Fibroblast of skin of abdomen (primary cell): ENCODE results near the gene MAOB.
A peak's percentile ranks its signal among the peaks of the same experiment; 100 is the strongest.
"Not testable (repeated sequence)": the region's sequence is repeated elsewhere in the genome, so short reads cannot be mapped to it uniquely, and the experiment has no call there.

ENCODE experiments used
- DNase-seq: peaks from one replicate; pipeline ENCODE4 v3.0.0-alpha.2; 2013

Gene MAOB

GRCh38 chrX:43750248-43750676 is 132.0 kb downstream of the MAOB start:
- peak; percentile 57 for DNase-seq

DNA sequence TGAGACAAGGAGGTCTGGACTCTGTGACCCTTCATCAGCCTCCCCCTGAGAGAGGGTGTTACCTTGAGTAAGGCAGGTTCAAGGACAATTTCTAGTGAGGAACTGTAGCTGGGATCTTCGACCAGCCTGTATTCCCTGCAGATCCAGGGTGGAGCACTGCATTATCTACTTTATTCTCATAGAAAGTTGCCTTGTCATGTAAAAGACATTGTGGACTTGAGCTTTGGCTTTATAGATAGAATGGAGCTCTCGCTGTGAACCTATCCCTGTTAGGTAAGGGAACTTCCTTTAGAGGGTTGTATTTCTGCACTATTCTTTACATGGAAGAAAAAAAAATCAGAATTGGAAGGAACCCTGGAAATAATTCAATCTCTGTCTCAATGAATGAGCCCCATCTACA is 134.8 kb downstream of the MAOB start:
- DNase-seq, result no peak

DNA sequence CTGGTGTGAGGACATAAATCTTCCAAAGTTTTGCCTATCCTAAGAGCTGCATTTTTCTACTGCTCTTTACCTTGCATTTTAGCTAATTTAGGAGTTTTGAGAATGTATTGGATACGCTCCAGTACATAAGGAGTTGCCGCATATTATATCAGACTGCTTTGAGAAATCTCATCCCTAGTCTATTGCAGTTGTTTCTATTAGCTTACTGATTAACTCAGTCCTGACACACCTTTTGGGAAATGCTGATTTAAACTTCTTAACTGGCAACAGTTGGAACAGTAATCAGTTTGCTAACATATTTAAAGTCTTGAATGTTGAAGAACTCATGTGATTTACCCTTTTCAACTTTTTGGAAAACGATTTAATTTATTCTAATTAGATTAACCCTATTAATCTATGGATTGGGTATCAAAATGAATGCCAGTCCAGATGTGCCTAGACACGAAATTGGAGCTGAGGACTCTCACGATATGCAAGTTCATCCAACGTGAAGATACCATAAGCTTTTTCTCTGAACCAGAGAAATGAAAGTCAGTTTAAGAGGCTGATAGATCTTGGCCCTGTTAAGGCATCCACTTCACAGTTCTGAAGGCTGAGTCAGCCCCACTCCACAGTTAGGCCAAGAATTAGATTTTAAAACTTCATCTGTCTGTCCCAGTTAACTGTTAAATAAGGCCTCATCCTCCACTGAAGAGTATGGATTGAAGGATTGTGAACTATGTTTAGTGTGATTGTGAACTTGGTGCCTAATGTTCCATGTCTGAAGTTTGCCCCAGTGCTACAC is 136.1 kb downstream of the MAOB start:
- no peak for DNase-seq

DNA sequence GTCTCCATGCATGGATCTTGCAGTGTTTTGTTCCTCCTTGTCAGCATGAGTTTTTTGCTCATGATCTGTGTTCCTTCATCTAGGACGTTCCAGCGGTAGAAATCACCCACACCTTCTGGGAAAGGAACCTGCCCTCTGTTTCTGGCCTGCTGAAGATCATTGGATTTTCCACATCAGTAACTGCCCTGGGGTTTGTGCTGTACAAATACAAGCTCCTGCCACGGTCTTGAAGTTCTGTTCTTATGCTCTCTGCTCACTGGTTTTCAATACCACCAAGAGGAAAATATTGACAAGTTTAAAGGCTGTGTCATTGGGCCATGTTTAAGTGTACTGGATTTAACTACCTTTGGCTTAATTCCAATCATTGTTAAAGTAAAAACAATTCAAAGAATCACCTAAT is 138.0 kb downstream of the MAOB start:
- DNase-seq, result no peak

DNA sequence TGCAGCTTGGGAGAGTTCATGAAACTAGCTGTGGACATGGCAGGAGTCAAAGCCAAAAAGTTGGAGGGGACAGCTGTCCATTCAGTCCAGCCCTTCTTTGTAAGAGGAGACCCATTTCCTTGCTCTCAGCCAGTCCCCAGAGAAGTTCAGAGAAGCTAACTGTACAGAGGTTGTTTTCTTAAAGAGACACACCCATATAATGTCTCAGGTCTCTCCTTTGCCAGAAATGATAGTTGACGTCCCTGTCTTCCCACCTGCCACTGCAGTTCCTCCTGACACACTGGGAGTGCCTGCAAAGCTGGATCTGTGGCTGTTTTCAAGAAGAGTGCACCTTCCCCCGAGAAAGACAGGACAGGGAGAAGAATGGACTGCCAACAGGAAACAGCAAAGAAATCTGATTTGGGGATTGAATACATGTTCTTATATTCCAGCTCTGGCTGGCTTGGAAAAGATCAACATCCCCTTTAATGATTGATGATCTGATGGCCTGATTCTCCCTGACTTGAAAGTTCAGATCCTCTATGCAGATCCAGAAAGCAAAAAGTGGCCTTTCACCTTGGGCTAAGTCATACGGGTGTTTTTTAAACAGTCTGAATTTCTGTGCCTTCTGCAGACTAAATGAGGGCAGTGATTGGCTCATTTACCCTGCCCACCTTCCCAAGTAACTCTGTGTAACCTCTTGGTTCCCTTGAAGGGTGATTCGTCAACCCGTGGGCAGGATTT is 139.0 kb downstream of the MAOB start:
- DNase-seq, result no peak

DNA sequence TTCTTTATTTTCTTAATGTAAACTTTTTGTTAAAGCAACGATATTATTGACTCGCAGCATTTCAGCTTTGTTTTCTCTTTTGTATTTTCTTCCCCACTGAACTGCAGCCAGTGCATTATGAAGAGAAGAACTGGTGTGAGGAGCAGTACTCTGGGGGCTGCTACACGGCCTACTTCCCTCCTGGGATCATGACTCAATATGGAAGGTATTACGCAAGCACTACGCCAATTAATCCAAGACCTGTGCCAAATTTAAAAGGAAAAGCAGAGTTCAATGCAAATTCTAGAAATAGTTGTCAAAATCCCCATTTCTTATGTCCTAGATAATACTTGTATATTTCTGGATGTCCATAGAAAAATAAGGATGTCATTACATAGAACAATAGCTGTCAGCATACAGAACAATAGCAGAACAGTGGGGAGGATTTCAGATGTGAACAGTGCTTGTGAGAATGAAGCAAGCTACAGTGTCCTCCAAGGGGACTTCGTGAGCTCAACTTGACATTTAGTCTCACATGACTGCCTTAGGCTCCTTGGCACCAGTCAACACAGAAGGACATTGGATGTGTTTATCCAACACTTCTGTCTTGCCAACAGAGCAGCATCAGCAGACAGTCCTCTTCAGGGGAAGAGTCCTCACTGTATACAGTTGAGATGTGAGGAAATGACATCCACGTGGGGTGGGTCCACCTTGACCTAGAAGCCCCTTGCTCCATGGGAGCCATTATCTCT is 140.2 kb downstream of the MAOB start:
- DNase-seq, result peak; percentile 36

DNA sequence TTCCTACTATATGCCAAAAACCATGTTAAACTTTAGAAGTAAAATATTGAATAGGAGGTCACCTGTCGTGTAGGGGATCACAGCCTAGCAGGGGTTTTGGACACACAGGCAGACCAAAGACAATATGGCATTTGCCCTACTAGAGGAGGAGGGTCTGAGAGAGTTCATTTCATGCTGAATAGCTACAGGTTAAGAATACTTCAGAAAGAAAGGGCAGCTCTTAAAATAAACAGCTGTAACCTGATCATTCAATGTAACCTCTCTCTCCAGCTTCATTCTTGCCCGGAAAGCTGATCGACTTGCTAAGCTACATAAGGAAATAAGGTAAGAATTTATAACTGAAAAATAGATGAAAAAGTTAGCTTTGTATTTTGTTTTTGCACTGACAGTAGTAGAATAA is 146.3 kb downstream of the MAOB start:
- no peak for DNase-seq

GRCh38 chrX:43735534-43735933 is 146.7 kb downstream of the MAOB start:
- DNase-seq, result no peak

- no peak for DNase-seq
These were observed 147.8 kb downstream of the MAOB start for GRCh38 chrX:43734444-43734843.

DNA sequence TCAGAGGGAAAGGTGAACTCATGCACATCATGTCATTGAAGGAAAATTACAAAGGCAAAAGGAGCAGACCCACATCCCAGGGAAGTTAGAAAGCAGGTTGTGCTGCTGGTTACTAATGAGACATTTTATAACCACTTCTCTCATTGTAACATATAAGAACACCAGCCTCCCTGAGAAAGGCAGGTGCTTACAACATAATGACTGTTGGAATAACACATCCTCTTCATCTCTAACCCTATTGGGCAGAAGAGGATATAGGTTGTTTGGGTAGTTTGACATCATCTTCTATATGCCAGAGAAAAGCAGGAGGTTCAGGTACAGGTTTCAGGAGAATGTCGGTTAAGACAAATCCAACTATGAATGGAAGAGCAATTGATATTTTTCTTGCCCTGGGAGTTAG is 148.6 kb downstream of the MAOB start:
- DNase-seq, result no peak

GRCh38 chrX:43731086-43731485 is 151.2 kb downstream of the MAOB start:
- DNase-seq, result no peak

DNA sequence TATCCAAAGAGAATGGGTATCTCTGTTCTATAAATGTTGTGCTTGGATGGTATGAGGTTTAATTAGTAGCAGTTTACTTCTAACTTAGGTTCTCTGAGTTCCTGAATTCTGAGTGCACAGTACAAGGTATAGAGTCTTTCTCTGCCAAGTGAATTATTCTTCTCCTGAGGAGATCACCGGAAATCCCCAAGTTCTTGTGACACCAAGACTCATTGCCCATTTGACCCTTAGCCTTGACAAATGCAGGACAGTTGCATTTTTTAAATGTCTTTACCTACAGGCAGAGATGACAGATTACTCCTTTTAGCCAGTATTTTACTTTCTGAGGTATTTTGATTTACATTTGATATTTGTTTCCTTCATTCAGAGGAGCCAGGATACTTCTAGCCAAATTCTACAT is 153.3 kb downstream of the MAOB start:
- DNase-seq, result no peak

DNA sequence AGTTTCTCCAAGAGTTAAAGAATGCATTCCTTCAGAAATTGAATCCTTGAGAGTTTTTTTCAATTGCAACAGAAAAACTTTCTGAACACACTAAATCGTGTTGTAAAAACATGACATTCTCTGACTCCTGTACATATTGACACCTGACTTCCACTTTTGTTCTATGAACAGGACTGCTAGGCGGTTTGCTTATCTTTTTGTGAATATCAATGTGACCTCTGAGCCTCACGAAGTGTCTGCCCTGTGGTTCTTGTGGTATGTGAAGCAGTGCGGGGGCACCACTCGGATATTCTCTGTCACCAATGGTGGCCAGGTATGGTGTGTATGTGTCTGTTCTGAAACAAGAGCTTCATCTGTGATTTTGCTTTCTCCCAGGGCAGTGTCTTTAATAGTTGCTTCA is 154.2 kb downstream of the MAOB start:
- DNase-seq, result no peak

DNA sequence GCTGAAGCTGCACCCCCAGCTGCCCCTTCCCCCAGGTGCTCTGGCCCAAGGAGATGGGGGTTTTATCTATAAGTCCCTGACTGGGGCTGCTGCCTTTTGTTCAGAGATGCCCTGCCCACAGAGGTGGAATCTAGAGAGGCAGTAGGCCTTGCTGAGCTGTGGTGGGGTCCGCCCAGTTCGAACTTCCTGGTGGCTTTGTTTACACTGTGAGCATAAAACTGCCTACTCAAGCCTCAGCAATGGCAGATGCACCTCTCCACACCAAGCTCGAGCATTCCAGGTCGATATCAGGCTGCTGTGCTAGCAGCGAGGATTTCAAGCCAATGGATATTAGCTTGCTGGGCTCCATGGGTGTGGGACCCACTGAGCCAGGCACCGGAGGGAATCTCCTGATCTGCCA is 155.0 kb downstream of the MAOB start:
- not testable (repeated sequence) for DNase-seq

DNA sequence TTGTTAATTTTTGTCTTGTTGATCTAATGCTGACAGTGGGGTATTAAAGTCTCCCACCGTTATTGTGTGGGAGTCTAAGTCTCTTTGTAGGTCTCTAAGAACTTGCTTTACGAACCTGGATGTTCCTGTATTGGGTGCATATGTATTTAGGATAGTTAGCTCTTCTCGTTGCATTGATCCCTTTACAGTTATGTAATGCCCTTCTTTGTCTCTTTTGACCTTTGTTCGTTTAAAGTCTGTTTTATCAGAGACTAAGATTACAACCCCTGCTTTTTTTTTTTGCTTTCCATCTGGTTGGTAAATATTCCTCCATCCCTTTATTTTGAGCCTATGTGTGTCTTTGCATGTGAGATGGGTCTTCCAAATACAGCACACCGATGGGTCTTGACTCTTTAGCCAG is 157.0 kb downstream of the MAOB start:
- DNase-seq, result not testable (repeated sequence)

GRCh38 chrX:43720961-43721360 is 161.3 kb downstream of the MAOB start:
- no peak for DNase-seq

- DNase-seq, result no peak
These were observed 162.2 kb downstream of the MAOB start for GRCh38 chrX:43720082-43720481.

- no peak for DNase-seq
These were observed 163.3 kb downstream of the MAOB start for GRCh38 chrX:43718956-43719355.

- no peak for DNase-seq
These were observed 163.7 kb downstream of the MAOB start for GRCh38 chrX:43718546-43718945.

DNA sequence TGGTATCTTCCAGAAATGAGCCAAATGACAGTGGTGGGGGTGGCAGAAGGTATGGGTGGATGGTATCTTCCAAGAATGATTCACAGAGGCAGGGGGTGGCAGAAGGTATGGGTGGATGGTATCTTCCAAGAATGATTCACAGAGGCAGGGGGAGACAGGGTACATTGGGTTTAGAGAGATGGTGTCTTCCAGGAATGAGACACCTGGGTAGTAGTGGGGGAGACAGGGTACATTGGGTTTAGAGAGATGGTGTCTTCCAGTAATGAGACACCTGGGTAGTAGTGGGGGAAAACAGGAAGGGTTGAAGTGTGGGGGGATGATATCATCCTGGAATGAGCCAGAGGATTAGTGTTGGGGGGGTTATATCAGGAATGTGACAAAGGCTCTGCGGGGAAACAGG is 164.2 kb downstream of the MAOB start:
- DNase-seq, result no peak

DNA sequence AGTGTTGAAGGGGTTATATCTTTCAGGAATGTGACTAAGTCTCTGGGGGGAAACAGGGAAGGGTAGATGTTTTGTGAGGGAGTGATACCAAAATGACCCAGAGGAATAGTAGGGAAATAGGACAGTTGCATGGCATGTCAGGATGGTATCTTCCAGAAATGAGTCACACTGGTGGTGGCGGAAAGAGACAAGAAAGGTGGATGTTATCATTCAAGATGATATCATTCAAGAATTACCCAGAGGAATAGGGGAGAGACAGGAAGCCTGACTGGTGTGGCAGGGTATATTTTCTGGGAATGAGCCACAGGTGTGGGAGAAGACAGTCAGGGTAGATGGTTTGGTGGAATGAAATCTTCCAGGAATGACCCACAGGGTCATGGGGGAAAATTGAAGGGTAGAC is 165.1 kb downstream of the MAOB start:
- DNase-seq, result no peak

DNA sequence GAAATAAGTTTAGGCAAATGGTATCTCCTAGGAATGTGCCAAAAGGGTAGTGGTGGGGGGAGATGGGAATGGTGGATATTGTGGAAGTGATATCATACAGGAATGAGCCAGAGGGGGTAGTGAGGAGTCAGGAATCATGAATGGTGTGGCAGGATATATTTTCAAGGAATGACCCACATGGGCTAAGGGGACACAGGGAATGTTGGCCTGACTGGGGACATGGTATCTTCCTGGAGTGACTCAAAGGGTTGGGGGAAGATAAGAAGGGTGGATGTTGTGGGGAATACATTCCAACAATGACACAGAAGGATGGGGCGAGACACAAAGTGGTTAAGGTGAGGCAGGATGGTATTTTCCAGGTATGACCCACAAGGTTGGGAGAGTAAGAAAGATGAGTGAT is 165.6 kb downstream of the MAOB start:
- no peak for DNase-seq
